BJ (cell line): Measurements from ENCODE around the gene SLC45A2. TPM values are rescaled to one million over a fixed set of nuclear protein-coding genes. Genes with fewer than 3 reads are reported as not detected.

Source experiments
- CTCF ChIA-PET: fragments of 350-600 bp; formaldehyde crosslinking; extraction: SDS; loops from one replicate; lab custom pipeline; 2021; ENCODE audit warnings: antibody characterized with exemption, inconsistent platforms; lab: Yijun Ruan, JAX
- POLR2A ChIA-PET: fragments of 300-600 bp; sonication (Branson Sonifier 250); formaldehyde crosslinking; extraction: SDS; loops from one replicate; lab custom pipeline; 2021; ENCODE audit warnings: antibody characterized with exemption; lab: Charles Lee
- DNase-seq: peaks from one replicate; pipeline ENCODE4 v3.0.0-alpha.2; 2011; ENCODE audit warnings: low read depth
- H3K27me3 ChIP-seq: 2 replicates; pipeline ENCODE4 v1.6.0; 2011; ENCODE audit warnings: low read length; ENCODE audit not compliant: control insufficient read depth, insufficient read depth
- H3K36me3 ChIP-seq: 2 replicates; pipeline ENCODE4 v1.5.1; 2011; ENCODE audit warnings: low read length; ENCODE audit not compliant: control insufficient read depth, insufficient read depth
- H3K4me3 ChIP-seq: 2 replicates; pipeline ENCODE4 v1.5.1; 2011; ENCODE audit warnings: low read depth, mild to moderate bottlenecking, control low read depth, low read length
- CTCF ChIP-seq: IDR thresholded peaks from 2 replicates; pipeline ENCODE4 v1.5.1; 2011; ENCODE audit warnings: low read depth, mild to moderate bottlenecking, control low read depth, inconsistent platforms, low read length, moderate library complexity; ENCODE audit not compliant: insufficient read depth
- polyA plus RNA-seq: library from polyadenylated mRNA; depleted of rRNA; stranded (reverse); fragments of >200 nt; gene quantifications from 2 replicates; pipeline ENCODE4 v1.2.3, GENCODE V29; 2011

Gene SLC45A2
- polyA plus RNA-seq, 1 experiment = not detected

DNA sequence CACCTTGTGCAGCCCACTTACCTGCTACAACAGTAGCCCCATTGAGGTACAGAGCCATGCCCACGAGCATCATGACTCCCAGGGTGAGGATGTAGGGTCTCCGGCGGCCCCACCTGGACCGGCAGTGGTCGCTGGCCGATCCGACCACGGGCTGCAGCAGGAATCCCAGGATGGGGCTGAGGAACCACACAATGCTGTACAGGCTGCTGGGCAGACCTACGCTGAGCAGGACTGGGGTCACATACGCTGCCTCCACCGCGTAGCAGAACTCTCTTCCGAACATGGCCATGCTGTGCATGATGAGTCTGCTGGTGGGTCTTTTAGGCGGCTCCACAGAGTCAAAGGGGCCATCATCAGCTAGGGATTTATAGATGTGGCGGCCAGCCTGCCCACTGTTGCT is 315 bp downstream of the SLC45A2 start:
- peaks cover 3% of the 10 kb centered on the region for H3K36me3 ChIP-seq
- no peak for DNase-seq
- no peaks in the 10 kb centered on the region for H3K27me3 ChIP-seq
- TF ChIP-seq CTCF = no peak
- ChIA-PET POLR2A (no interaction called here), CTCF (interaction anchor here (1.0 kb wide), 1 partner anchor 14 kb away, joined by 4 read pairs; no protein-coding TSS in a partner anchor)
- no peak overlapping the region for H3K4me3 ChIP-seq

DNA sequence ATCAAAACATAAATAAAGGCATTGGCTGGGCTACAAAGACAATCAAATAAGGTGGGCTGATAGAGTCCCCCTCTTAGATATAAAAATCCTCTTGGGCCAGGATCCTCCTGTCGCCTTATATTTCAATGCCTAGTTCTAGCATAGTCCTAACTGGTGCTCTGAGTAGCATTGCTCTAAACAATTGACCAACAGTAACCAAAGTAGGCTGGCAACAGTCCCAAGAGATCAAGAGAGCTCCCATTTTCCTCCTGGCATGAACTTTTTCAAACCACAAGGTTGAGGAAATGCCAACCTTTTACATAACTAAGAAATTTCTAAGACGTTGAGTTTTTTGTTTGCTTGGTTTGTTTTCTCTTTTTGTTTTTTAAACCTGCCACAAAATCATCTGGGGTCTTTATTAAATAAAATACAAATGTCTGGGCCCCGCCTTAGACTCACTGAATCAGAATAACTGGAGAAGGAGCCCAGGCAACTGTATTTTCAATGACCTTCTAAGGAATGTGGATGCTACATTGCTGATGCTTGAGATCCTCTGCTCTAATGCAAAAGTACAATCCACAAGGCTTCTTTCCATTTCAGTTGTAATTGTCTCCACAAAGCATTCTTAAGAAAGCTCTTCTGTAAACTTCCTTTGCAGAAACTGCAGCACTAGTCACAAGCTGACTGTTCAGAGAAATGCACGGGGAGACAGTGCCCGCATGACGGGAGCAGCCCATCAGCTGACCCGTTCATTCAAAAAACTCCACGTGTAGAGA is 2.9 kb downstream of the SLC45A2 start:
- TF ChIP-seq CTCF = no peak
- CTCF ChIA-PET = interaction anchor here (1.4 to 4.9 kb wide), 2 partner anchors 12 to 14 kb away, joined by 3 to 24 read pairs; no protein-coding TSS in a partner anchor
- no peaks in the 10 kb centered on the region; the same call in 1 of the 2 replicates for H3K27me3 ChIP-seq
- no peaks in the 10 kb centered on the region for H3K36me3 ChIP-seq
- DNase-seq = no peak
- POLR2A ChIA-PET = no interaction called here
- no peak overlapping the region for H3K4me3 ChIP-seq

DNA sequence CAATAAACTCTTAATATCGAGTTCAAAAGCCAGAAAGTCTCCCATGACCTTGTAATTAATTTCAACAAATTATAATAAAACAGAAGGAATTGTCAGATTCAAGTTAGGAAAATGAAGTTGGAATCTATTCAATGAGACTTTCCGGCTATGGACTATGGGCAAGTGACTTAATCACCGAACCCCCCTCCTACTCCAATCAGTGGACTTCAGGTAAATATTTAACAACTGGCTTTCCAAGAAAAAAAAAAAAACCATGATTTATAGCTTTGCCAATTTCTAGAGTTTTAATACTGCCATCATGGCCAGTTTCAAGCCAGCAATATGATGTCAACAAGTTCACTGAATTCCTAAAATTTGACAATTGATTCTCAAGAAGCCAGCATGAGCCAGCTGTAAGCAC is 4.5 kb downstream of the SLC45A2 start:
- Histone ChIP-seq H3K36me3 (no peaks in the 10 kb centered on the region), H3K27me3 (no peaks in the 10 kb centered on the region; the same call in none of the 2 replicates), H3K4me3 (no peak overlapping the region)
- no peak for DNase-seq
- TF ChIP-seq CTCF = no peak
- ChIA-PET CTCF (interaction anchor here (0.6 to 4.9 kb wide), 2 partner anchors 10 to 12 kb away, joined by 3 to 24 read pairs; no protein-coding TSS in a partner anchor), POLR2A (interaction anchor here (0.7 kb wide), 1 partner anchor 528 kb away, joined by 3 read pairs; no protein-coding TSS in a partner anchor)

DNA sequence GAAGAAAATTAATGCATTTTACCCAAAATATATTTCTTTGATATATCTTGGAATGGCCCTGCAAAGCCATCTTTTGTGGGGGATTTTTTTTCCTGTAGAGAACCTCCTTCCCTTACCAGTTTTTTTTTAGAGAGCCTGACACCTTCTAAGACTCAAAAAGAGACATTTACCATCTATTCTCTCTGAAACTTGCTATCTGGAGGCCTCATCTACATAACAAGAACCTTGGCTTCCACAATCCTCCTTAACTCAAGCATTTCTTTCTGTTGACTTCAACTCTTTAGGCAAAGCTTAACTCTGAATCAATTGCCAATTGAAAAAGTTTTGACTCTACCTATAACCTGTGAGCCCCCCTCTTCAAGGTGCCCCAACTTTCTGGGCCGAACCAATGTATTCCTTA is 6.2 kb downstream of the SLC45A2 start:
- no peak for DNase-seq
- no peak for TF ChIP-seq CTCF
- Histone ChIP-seq H3K4me3 (no peak overlapping the region), H3K36me3 (no peaks in the 10 kb centered on the region), H3K27me3 (peaks cover 1% of the 10 kb centered on the region)
- POLR2A ChIA-PET = no interaction called here
- CTCF ChIA-PET = interaction anchor here (4.9 kb wide), 1 partner anchor 8 kb away, joined by 24 read pairs; no protein-coding TSS in a partner anchor

DNA sequence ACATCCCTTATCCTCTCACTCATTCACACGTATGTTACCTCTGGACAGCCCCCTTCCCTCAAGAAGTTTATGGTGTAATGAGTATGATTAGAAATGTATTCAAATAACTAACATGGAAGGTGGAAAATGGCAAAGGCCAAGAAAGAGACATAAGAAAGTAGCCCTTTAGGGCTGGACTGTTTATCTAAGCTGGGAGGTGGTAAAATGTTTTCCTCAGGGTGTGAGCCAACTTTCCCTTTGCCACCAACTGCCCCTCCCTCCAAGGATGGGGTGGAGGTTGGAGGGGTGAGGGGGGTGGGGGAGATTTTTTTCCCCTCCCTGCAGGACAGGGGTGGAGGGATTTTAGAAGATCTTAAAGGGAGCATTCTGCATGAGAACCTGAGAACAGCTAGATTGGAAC is 8.2 kb downstream of the SLC45A2 start:
- TF ChIP-seq CTCF = no peak
- DNase-seq = no peak
- POLR2A ChIA-PET = no interaction called here
- Histone ChIP-seq H3K27me3 (peaks cover 4% of the 10 kb centered on the region), H3K36me3 (no peaks in the 10 kb centered on the region), H3K4me3 (no peak overlapping the region)
- CTCF ChIA-PET = interaction anchor here (0.7 to 1.6 kb wide), 3 partner anchors 42 to 543 kb away, joined by 3 to 4 read pairs (median 3); no protein-coding TSS in a partner anchor
